Gastroesophageal sphincter (tissue), 4 donors: ENCODE results near the gene TAF4. TPM values are rescaled to one million over a fixed set of nuclear protein-coding genes. Genes with fewer than 3 reads are reported as not detected.

ENCODE experiments used
- ATAC-seq: fragments of 150-250 bp; one replicate; pipeline ENCODE4 v1.9.1; 2016; ENCODE audit warnings: mild to moderate bottlenecking, moderate library complexity
- H3K27ac ChIP-seq, 4 donors: fragments of 200-600 bp; sonication (generic) in 3 of 4; 1 replicate in 3 of 4; 2 replicates in 1 of 4; pipeline ENCODE4 v1.5.1; 2016 to 2019
- H3K27me3 ChIP-seq: fragments of 200-600 bp; sonication (generic); one replicate; pipeline ENCODE4 v1.5.1; 2019
- H3K36me3 ChIP-seq, 2 donors: fragments of 200-600 bp; sonication (generic); one replicate each; pipeline ENCODE4 v1.5.1; 2019; ENCODE audit warnings: control low read depth in 1 of 2
- H3K4me1 ChIP-seq, 3 donors: fragments of 200-600 bp; sonication (generic); 1 replicate in 2 of 3; 2 replicates in 1 of 3; pipeline ENCODE4 v1.5.1; 2016 to 2019; ENCODE audit warnings: control low read depth in 2 of 3
- H3K4me3 ChIP-seq, 2 donors: fragments of 200-600 bp; sonication (generic); one replicate each; pipeline ENCODE4 v1.5.1; 2019; ENCODE audit warnings: mild to moderate bottlenecking in 1 of 2, moderate library complexity in 1 of 2
- H3K9me3 ChIP-seq, 3 donors: fragments of 200-600 bp; sonication (generic); one replicate each; pipeline ENCODE4 v1.5.1; 2017 to 2019; ENCODE audit warnings: control low read depth in 2 of 3
- CTCF ChIP-seq, 4 experiments: fragments of 200-600 bp in 2 of 4; fragments of 450-650 bp in 2 of 4; sonication (generic) in 1 of 4; IDR thresholded peaks; one replicate each; pipeline ENCODE4 v1.5.1; 2017 to 2019; ENCODE audit warnings: antibody characterized with exemption in 4 of 4, mild to moderate bottlenecking in 2 of 4, moderate library complexity in 2 of 4
- EP300 ChIP-seq: sonication (generic); formaldehyde crosslinking; IDR thresholded peaks from one replicate; pipeline ENCODE4 v1.6.1; 2017; ENCODE audit warnings: antibody characterized with exemption, mild to moderate bottlenecking
- POLR2A ChIP-seq, 2 donors: fragments of 450-650 bp; IDR thresholded peaks; one replicate each; pipeline ENCODE4 v1.6.1; 2017; ENCODE audit warnings: antibody characterized with exemption in 2 of 2, mild to moderate bottlenecking in 2 of 2, moderate library complexity in 1 of 2
- POLR2AphosphoS5 ChIP-seq: sonication (generic); formaldehyde crosslinking; IDR thresholded peaks from one replicate; pipeline ENCODE4 v1.6.1; 2017; ENCODE audit warnings: antibody characterized with exemption
- WGBS, 2 donors: methylation state at CpG; one replicate each; pipeline ENCODE4 v1.1.5; 2018; ENCODE audit warnings: low coverage in 1 of 2; 5-methylcytosine and 5-hydroxymethylcytosine counted together
- total RNA-seq, 4 donors: library from RNA; depleted of rRNA; stranded (reverse); fragments of >200 nt; gene quantifications; one replicate each; pipeline ENCODE4 v1.1.0, GENCODE V29; 2016

Gene TAF4
- total RNA-seq, 4 donors from 2014 or later = 7.6 to 19.9 (median 15.5) TPM

GRCh38 chr20:61976263-61976643 lies 89.4 kb downstream of the TAF4 start:
- 82% methylated on average over 4 of the region's 9 CpGs; no CpG with 5 or more reads in 1 of the 2 donors for WGBS, 2 donors
- no peak for TF ChIP-seq CTCF (IDR thresholded peaks at IDR 0.05)
- no peak for TF ChIP-seq EP300
- TF ChIP-seq POLR2A (IDR thresholded peaks at IDR 0.05) = no peak
- no peak for TF ChIP-seq POLR2AphosphoS5

GRCh38 chr20:61975407-61976129 lies 90.1 kb downstream of the TAF4 start:
- no peak overlapping the region for H3K27ac ChIP-seq
- no peaks in the 10 kb centered on the region for H3K4me1 ChIP-seq
- no peaks in the 10 kb centered on the region for H3K27me3 ChIP-seq
- no peak overlapping the region for H3K4me3 ChIP-seq
- 69 to 79% methylated on average over 9 to 10 of the region's 11 CpGs for WGBS, 2 donors
- H3K9me3 ChIP-seq = no peaks in the 10 kb centered on the region
- no peak for ATAC-seq
- H3K36me3 ChIP-seq = peaks cover 0 to 82% of the 10 kb centered on the region in 2 donors
- TF ChIP-seq CTCF (IDR thresholded peaks at IDR 0.05) = no peak
- TF ChIP-seq POLR2A (IDR thresholded peaks at IDR 0.05) = no peak
- no peak for TF ChIP-seq EP300
- no peak for TF ChIP-seq POLR2AphosphoS5

More at GRCh38 chr20:61976263-61976643, 89.4 kb downstream of the TAF4 start:
- Histone ChIP-seq H3K27ac (no peak overlapping the region), H3K27me3 (no peaks in the 10 kb centered on the region), H3K4me3 (no peak overlapping the region), H3K36me3 (peaks cover 0 to 88% of the 10 kb centered on the region in 2 donors), H3K4me1 (no peaks in the 10 kb centered on the region), H3K9me3 (no peaks in the 10 kb centered on the region)
- no peak for ATAC-seq

GRCh38 chr20:61974357-61974665 lies 91.4 kb downstream of the TAF4 start:
- ATAC-seq = no peak
- no peak overlapping the region for H3K4me3 ChIP-seq
- no peak for TF ChIP-seq EP300
- TF ChIP-seq POLR2AphosphoS5 = no peak
- no peak for TF ChIP-seq CTCF (IDR thresholded peaks at IDR 0.05)
- no peak for TF ChIP-seq POLR2A (IDR thresholded peaks at IDR 0.05)
- no peak overlapping the region for H3K27ac ChIP-seq
- H3K9me3 ChIP-seq = no peaks in the 10 kb centered on the region
- peaks cover 0 to 70% of the 10 kb centered on the region in 2 donors for H3K36me3 ChIP-seq
- no peaks in the 10 kb centered on the region for H3K27me3 ChIP-seq
- WGBS, 2 donors = no CpG with 5 or more reads among the region's 14 CpGs
- H3K4me1 ChIP-seq = no peaks in the 10 kb centered on the region

GRCh38 chr20:61973515-61974356 lies 91.9 kb downstream of the TAF4 start:
- Histone ChIP-seq H3K9me3 (no peaks in the 10 kb centered on the region), H3K36me3 (peaks cover 0 to 66% of the 10 kb centered on the region in 2 donors), H3K27ac (no peak overlapping the region), H3K27me3 (no peaks in the 10 kb centered on the region), H3K4me1 (no peaks in the 10 kb centered on the region), H3K4me3 (no peak overlapping the region)
- WGBS, 2 donors = 80 to 82% methylated on average over 2 to 4 of the region's 25 CpGs
- ATAC-seq = no peak
- TF ChIP-seq CTCF (IDR thresholded peaks at IDR 0.05) = no peak
- TF ChIP-seq POLR2AphosphoS5 = no peak
- TF ChIP-seq POLR2A (IDR thresholded peaks at IDR 0.05) = no peak
- TF ChIP-seq EP300 = no peak
